Measurements from ENCODE around the gene DYNLT4. TPM values are rescaled to one million over a fixed set of nuclear protein-coding genes. Genes with fewer than 3 reads are reported as not detected.

The DYNLT4 gene
- total RNA-seq, 6 experiments from 2014 or later, result 0.26 TPM; not detected in 5

DNA sequence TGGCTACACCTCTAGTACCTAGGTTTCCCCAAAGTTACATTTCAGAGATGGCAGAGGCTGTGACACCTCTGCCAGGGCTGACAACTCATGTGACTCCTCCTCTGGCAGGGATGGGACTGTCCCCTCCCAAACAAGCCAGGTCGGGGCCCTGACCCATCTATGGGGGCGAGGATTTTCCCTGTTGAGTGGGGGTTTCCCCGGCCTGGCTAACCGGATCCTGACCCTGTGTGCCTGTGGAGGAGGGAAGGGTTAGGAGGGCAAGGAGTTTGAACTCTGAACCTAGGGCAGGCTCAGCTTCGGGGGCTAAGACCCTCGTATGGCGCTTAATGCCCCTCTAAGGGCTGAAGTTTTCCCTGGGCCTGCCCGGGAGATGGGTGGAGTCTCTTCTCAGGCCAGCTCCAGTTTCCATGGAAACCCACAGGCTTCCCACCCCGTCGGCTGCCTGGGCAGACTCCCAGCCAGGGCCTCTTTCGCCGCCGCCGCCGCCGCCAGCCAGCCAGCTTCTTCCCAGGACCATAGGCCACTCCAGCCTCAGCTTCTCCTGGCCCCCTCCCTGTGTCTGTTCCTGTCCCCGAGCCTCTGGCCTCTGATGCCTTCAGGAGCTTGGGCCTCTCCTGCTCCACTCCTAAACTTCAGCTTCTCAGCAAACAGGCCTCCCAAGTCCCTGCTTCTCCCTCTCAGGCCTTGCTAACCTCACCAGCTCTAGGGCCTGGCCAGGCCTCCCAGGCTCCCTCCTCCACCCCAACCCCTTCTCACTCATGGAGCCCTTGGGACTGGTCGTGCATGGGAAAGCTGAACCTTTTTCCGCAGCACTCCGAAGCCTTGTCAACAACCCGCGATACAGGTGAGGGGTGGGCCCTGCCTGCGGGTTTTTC lies 1.1 kb upstream of the DYNLT4 start, which contains the start of gene BTBD19:
Gene BTBD19 (plus strand): TSS at position 461 of the 875 bp plus-strand sequence. CDS start 298 bp downstream, at position 759.
- no peaks in the 10 kb centered on the region for H3K27me3 ChIP-seq
- H3K27ac ChIP-seq, result peak within 1 kb of the TSS; percentile 93 to 99 (median 96)
- DNase-seq, result peak; percentile 83 to 89 (median 87)
- H3K4me3 ChIP-seq, result peak within 1 kb of the TSS in 2 of 3 donors; percentile 4 to 26
- peaks cover 0 to 50% (median 28%) of the 10 kb centered on the region in 4 donors for H3K4me1 ChIP-seq
- WGBS (ENCODE audit: insufficient coverage, low coverage, low lambda C conversion rate, missing lambda C conversion rate), result 45% methylated on average over 11 of the region's 23 CpGs
- H3K9me3 ChIP-seq, result no peaks in the 10 kb centered on the region
- peaks cover 0 to 7% (median 1%) of the 10 kb centered on the region in 4 donors for H3K36me3 ChIP-seq
- peak; percentile 50 to 59 (median 52) for ATAC-seq
- intact Hi-C loops (cut with DNase I), result no loop called here
- TF ChIP-seq, protein P1, sequence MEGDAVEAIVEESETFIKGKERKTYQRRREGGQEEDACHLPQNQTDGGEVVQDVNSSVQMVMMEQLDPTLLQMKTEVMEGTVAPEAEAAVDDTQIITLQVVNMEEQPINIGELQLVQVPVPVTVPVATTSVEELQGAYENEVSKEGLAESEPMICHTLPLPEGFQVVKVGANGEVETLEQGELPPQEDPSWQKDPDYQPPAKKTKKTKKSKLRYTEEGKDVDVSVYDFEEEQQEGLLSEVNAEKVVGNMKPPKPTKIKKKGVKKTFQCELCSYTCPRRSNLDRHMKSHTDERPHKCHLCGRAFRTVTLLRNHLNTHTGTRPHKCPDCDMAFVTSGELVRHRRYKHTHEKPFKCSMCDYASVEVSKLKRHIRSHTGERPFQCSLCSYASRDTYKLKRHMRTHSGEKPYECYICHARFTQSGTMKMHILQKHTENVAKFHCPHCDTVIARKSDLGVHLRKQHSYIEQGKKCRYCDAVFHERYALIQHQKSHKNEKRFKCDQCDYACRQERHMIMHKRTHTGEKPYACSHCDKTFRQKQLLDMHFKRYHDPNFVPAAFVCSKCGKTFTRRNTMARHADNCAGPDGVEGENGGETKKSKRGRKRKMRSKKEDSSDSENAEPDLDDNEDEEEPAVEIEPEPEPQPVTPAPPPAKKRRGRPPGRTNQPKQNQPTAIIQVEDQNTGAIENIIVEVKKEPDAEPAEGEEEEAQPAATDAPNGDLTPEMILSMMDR (IDR thresholded peaks at IDR 0.05), result no peak
- peak; percentile 28 for TF ChIP-seq POLR2A (IDR thresholded peaks at IDR 0.05)

DNA sequence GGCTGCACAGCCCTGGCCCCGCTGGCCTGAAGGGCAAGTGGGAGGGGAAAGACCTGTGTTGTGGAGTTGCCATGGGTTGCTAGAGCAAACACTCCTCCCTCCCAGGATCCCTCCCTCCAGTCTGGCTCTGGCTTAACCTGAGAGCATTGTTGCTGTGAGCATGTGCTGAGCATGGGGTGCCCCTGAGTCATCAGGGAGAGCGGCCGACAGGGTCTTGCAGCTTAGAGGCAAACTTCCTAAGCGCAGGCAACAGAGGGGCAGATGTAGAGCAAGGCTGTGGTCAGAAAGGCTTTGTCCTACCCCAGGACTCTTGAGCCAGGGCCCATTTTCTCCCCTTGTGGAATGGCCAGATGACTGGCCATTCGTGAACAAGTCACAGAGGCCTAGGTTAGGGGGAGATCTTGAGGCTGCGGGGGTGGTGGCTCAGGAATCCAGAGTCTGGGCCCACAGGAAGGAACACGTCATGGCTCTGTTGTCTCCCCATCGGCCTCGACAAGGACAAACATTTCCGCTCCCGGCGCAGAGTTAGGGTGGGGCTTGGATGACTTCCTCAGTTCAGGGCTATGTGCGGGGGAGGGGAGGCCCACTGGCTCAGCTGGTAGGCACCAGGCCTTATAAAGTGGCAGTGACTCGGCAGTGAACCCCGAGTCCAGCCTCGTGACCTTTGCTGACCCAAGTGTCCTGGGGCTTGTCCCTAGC lies 362 bp upstream of the DYNLT4 start:
- 0% methylated on average over 6 of the region's 16 CpGs for WGBS (ENCODE audit: insufficient coverage, low coverage, low lambda C conversion rate, missing lambda C conversion rate)
- intact Hi-C loops (cut with DNase I), result no loop called here
- peak; percentile 75 to 87 (median 82) for ATAC-seq

DNA sequence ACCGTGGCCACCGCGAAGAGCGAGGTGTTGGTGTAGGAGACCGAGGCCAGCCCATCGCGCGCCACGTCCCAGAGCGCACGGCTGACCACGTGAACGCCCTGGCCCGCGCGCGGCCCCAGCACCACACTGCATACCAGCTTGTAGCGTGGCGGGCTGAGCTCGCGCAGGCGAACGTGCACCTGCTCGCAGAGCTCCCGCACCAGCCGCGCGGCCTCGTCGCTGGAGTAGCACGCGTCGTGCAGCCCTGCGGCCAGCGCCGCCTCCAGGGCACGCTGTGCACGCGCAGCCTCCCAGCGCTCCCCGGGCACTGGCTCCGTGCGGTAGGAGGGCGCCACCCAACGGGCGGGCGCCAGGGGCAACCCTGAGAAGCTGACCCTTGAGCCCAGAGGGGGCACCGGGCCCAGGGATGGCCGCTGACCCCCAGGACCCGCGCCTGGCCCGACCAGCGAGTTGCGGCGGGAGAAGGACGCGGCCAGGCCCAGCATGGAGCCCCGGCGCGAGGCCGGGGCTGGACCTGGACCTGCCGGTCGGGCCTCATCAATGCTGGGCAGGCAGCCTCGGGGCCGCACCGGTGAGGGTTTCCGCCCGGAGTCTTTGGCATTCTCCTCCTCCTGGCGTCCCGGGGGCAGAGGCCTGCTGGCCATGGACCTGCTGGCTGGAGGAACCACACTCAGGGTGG lies 987 bp downstream of the DYNLT4 start:
- H3K36me3 ChIP-seq, result peaks cover 0 to 13% (median 1%) of the 10 kb centered on the region in 4 donors
- no peak for ATAC-seq
- TF ChIP-seq, protein P1 (IDR thresholded peaks at IDR 0.05), result no peak
- no peak for TF ChIP-seq POLR2A (IDR thresholded peaks at IDR 0.05)
- intact Hi-C loops (cut with DNase I), result no loop called here
- 96% methylated on average over 4 of the region's 70 CpGs for WGBS (ENCODE audit: insufficient coverage, low coverage, low lambda C conversion rate, missing lambda C conversion rate)
- H3K27me3 ChIP-seq, result no peaks in the 10 kb centered on the region
- peak in 2 of 3 donors; percentile 52 to 63 for DNase-seq
- peak overlapping the region; percentile 93 to 99 (median 96) for H3K27ac ChIP-seq
- no peak overlapping the region for H3K4me3 ChIP-seq
- H3K4me1 ChIP-seq, result peaks cover 2 to 47% (median 28%) of the 10 kb centered on the region in 4 donors
- no peaks in the 10 kb centered on the region for H3K9me3 ChIP-seq

More for the DNA sequence above, 362 bp upstream of the DYNLT4 start:
- Histone ChIP-seq H3K4me1 (peaks cover 0 to 50% (median 28%) of the 10 kb centered on the region in 4 donors), H3K9me3 (no peaks in the 10 kb centered on the region), H3K36me3 (peaks cover 0 to 13% (median 1%) of the 10 kb centered on the region in 4 donors), H3K4me3 (no peak overlapping the region), H3K27ac (peak overlapping the region; percentile 93 to 99 (median 96)), H3K27me3 (no peaks in the 10 kb centered on the region)
- TF ChIP-seq, protein P1 (IDR thresholded peaks at IDR 0.05), result no peak
- no peak for TF ChIP-seq POLR2A (IDR thresholded peaks at IDR 0.05)
- DNase-seq, result peak; percentile 96 to 98 (median 96)

Measured in right lobe of liver (tissue), 6 donors.